Measurements from ENCODE around the gene SPEM3.

The SPEM3 gene

DNA sequence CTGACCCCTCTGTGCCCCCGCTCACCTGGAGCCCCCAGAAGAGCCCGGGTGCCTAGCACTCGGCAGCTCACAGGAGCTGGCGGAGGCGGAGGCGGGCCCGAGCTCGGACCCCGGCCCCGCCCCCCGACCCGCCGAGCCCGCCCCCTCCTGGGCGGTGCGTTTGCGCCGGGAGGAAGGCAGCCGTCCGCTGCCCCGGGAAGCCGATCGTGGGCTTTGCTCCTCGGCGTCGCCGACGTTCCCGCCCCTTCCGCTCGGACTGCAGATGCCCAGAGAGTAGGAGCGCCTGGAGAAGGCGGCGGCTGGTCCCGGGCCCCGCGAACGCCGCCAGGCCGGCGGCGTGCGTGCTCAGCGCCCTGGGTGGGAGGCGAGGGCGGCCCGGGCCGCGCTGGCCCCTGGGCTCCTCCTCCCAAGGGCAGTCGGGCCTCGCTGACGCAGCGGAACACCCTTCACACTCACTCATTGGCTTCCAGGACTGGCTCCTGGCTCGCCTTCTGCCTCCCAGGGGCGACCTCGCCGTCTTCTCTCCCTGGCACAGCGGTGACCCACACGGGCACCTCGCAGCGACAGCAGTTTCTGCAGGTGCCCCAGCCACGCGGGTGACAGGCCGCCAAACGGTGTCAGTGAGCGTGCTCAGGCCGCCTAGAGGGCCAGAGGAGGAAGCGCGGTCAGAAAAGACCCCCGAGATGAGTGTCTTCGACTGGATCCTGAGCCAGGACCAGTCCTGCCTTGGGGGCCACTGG, 34.0 kb upstream of the SPEM3 start, which contains the start of gene PLSCR3:
Gene PLSCR3 (minus strand): TSS at position 74 of the 740 bp plus-strand sequence. CDS start 415 bp downstream, outside the sequence.
- DNase-seq (ENCODE audit: extremely low read depth, low read depth): peak; percentile 62
- peak; percentile 38 for TF ChIP-seq CTCF (IDR thresholded peaks at IDR 0.05; ENCODE audit: low read depth, low read length)

- TF ChIP-seq CTCF (IDR thresholded peaks at IDR 0.05; ENCODE audit: low read depth, low read length): no peak
- DNase-seq (ENCODE audit: extremely low read depth, low read depth): no peak
Measured at GRCh38 chr17:7396147-7396546, 32.5 kb upstream of the SPEM3 start.

- no peak for DNase-seq (ENCODE audit: extremely low read depth, low read depth)
- TF ChIP-seq CTCF (IDR thresholded peaks at IDR 0.05; ENCODE audit: low read depth, low read length): no peak
Measured at GRCh38 chr17:7398612-7399011, 30.0 kb upstream of the SPEM3 start.

- no peak for TF ChIP-seq CTCF (IDR thresholded peaks at IDR 0.05; ENCODE audit: low read depth, low read length)
- DNase-seq (ENCODE audit: extremely low read depth, low read depth): no peak
Measured at GRCh38 chr17:7403043-7403726, 25.5 kb upstream of the SPEM3 start.

DNA sequence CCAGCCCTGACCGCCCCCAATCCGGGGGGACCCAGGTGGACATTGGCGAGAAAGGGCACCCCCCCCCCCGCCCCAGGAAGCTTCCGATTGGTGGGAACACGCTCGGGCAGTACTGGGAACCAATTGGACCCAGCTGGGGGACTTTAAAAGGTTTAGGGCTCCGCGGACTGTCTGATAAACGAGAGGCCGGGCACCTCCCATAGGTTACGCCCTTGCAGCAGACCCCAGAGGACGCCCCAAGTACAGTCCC, 25.0 kb upstream of the SPEM3 start:
- no peak for TF ChIP-seq CTCF (IDR thresholded peaks at IDR 0.05; ENCODE audit: low read depth, low read length)

GRCh38 chr17:7403977-7404736, 24.5 kb upstream of the SPEM3 start, which contains the start of gene TMEM256:
Gene TMEM256 (minus strand): TSS chr17:7404097. CDS start chr17:7404084, 13 bp downstream.
- peak; percentile 99 for DNase-seq (ENCODE audit: extremely low read depth, low read depth)
- TF ChIP-seq CTCF (IDR thresholded peaks at IDR 0.05; ENCODE audit: low read depth, low read length): no peak; the same call in 1 of the 2 replicates

More for the DNA sequence above, 25.0 kb upstream of the SPEM3 start:
- no peak for DNase-seq (ENCODE audit: extremely low read depth, low read depth)

All from AG09319 (cell line).